ENCODE data around the gene SLFNL1.

Gene SLFNL1

DNA sequence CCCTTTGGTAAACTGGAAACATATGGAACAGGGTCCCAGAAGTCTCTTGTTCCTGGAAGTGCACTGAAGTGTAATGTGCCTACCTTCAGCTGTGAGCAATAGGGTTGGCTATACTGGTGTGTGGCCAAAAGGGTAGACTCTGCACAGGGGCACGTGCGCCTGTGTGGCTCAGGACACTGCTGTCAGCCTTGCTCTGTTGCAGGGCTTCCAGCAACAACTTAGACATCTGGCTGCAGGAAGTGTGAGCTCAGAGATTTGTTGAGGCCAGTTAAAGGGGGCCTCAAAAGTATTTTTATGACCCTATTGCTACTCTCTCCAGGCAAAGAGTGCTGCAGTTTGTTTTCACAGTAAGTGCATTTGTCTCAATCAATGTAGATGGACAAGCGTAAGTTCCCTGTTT is 34.6 kb downstream of the SLFNL1 start:
- Histone ChIP-seq H3K27me3 (ENCODE audit: control insufficient read depth in 1 of 2, insufficient read depth in 1 of 2, low read length in 2 of 2) (no peaks in the 10 kb centered on the region), H4K91ac (ENCODE audit: low read length) (no peak overlapping the region), H2AFZ (ENCODE audit: low read depth, low read length) (no peak overlapping the region), H2BK12ac (ENCODE audit: low read length in 2 of 2) (peak overlapping the region in 1 of 2 experiments; percentile 3), H2BK15ac (ENCODE audit: low read depth, poor library complexity, severe bottlenecking) (no peak overlapping the region), H4K8ac (ENCODE audit: low read length) (peak overlapping the region; percentile 35), H3K4me3 (ENCODE audit: insufficient read depth in 1 of 2, low read depth in 1 of 2, low read length in 2 of 2) (no peak overlapping the region), H3K4ac (ENCODE audit: low read depth in 1 of 2, low read length in 2 of 2) (no peak overlapping the region), H2BK120ac (ENCODE audit: low read depth, low read length) (no peak overlapping the region), H3K14ac (ENCODE audit: low read length in 2 of 2) (no peak overlapping the region), H2AK5ac (ENCODE audit: low read length, severe bottlenecking) (no peak overlapping the region), H3K27ac (ENCODE audit: low read length, poor library complexity, severe bottlenecking) (peak overlapping the region; percentile 48), H3K4me2 (ENCODE audit: low read length, poor library complexity, severe bottlenecking) (no peak overlapping the region), H3K18ac (ENCODE audit: low read depth in 1 of 2, low read length in 2 of 2) (no peak overlapping the region), H3K9me3 (ENCODE audit: control insufficient read depth, low read length) (no peaks in the 10 kb centered on the region), H3K79me1 (replicated peaks; ENCODE audit: low read length, poor library complexity, severe bottlenecking) (peaks cover 26% of the 10 kb centered on the region), H3K4me1 (ENCODE audit: control insufficient read depth, insufficient read depth, low read depth, low read length) (peaks cover 19% of the 10 kb centered on the region), H3K36me3 (ENCODE audit: control insufficient read depth in 1 of 2, insufficient read depth in 2 of 2, low read depth in 1 of 2, low read length in 2 of 2) (peaks cover 16 to 74% of the 10 kb centered on the region in 2 experiments), H2BK5ac (ENCODE audit: low read depth, low read length, poor library complexity, severe bottlenecking) (no peak overlapping the region), H3K23ac (ENCODE audit: low read length in 2 of 2) (peak overlapping the region in 1 of 2 experiments; percentile 14), H3K9ac (ENCODE audit: low read length) (no peak overlapping the region)
- DNase-seq = peak; percentile 44
- 61% methylated on average over 3 of the region's 3 CpGs for WGBS

DNA sequence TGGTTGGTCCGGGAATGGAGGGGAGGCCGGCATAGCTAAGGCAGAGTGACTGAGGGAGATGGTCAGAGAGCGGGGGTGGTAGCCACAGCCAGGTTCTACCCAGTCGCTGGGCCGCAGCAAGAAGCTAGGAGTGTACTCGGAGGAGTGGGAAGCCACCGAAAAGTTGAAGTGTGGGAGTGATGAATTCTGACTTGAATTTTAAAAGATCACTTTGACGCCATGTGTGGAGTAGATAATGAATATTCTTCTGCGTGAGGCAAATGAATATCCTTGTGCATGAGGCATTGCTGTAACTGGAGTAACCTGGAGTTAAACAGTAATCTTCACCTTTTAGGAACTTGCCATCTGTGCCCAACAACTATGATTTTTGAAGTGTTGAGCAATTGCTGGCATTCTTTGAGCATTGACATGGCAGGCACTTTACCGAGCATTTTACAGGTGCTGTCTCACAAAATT is 35.2 kb downstream of the SLFNL1 start:
- 96% methylated on average over 10 of the region's 10 CpGs for WGBS

DNA sequence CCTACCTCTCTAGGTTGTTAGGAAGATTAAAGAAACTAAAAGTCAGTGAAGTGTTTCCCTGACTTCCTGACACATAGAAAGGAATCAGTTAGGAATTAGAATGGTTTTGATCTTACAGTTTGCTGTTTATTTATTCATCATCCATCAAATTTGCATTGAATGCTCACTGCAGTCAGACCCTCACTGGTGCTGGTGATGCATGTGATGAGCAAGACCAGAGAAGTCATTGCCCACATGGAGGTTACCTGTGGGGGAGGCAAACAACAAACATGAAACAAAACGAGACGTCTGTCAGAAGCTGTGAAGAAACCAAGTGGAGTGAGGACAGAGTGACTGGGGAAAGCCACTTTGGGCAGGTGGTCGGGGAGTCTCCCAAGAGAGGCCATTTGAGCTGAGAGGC is 35.6 kb downstream of the SLFNL1 start:
- H3K14ac ChIP-seq (ENCODE audit: low read length in 2 of 2) = peak overlapping the region in 1 of 2 experiments; percentile 61
- H3K36me3 ChIP-seq (ENCODE audit: control insufficient read depth in 1 of 2, insufficient read depth in 2 of 2, low read depth in 1 of 2, low read length in 2 of 2) = peaks cover 14 to 63% of the 10 kb centered on the region in 2 experiments
- no peak overlapping the region for H4K91ac ChIP-seq (ENCODE audit: low read length)
- no peaks in the 10 kb centered on the region for H3K27me3 ChIP-seq (ENCODE audit: control insufficient read depth in 1 of 2, insufficient read depth in 1 of 2, low read length in 2 of 2)
- H2AFZ ChIP-seq (ENCODE audit: low read depth, low read length) = no peak overlapping the region
- H3K18ac ChIP-seq (ENCODE audit: low read depth in 1 of 2, low read length in 2 of 2) = peak overlapping the region in 1 of 2 experiments; percentile 18
- no peak overlapping the region for H2BK5ac ChIP-seq (ENCODE audit: low read depth, low read length, poor library complexity, severe bottlenecking)
- H3K4me3 ChIP-seq (ENCODE audit: insufficient read depth in 1 of 2, low read depth in 1 of 2, low read length in 2 of 2) = no peak overlapping the region
- no peak overlapping the region for H2BK120ac ChIP-seq (ENCODE audit: low read depth, low read length)
- no peaks in the 10 kb centered on the region for H3K9me3 ChIP-seq (ENCODE audit: control insufficient read depth, low read length)
- H4K8ac ChIP-seq (ENCODE audit: low read length) = no peak overlapping the region
- peak overlapping the region in 1 of 2 experiments; percentile 29 for H2BK12ac ChIP-seq (ENCODE audit: low read length in 2 of 2)
- H3K9ac ChIP-seq (ENCODE audit: low read length) = peak overlapping the region; percentile 1
- H3K4me2 ChIP-seq (ENCODE audit: low read length, poor library complexity, severe bottlenecking) = no peak overlapping the region
- no peak overlapping the region for H2BK15ac ChIP-seq (ENCODE audit: low read depth, poor library complexity, severe bottlenecking)
- peak overlapping the region; percentile 37 for H2AK5ac ChIP-seq (ENCODE audit: low read length, severe bottlenecking)
- peaks cover 20% of the 10 kb centered on the region for H3K4me1 ChIP-seq (ENCODE audit: control insufficient read depth, insufficient read depth, low read depth, low read length)
- H3K4ac ChIP-seq (ENCODE audit: low read depth in 1 of 2, low read length in 2 of 2) = no peak overlapping the region
- H3K79me1 ChIP-seq (replicated peaks; ENCODE audit: low read length, poor library complexity, severe bottlenecking) = peaks cover 26% of the 10 kb centered on the region
- 91% methylated on average over 3 of the region's 3 CpGs for WGBS
- no peak overlapping the region for H3K23ac ChIP-seq (ENCODE audit: low read length in 2 of 2)
- DNase-seq = no peak
- no peak overlapping the region for H3K27ac ChIP-seq (ENCODE audit: low read length, poor library complexity, severe bottlenecking)

More for the DNA sequence above, 35.2 kb downstream of the SLFNL1 start:
- Histone ChIP-seq H3K36me3 (ENCODE audit: control insufficient read depth in 1 of 2, insufficient read depth in 2 of 2, low read depth in 1 of 2, low read length in 2 of 2) (peaks cover 14 to 68% of the 10 kb centered on the region in 2 experiments), H2BK5ac (ENCODE audit: low read depth, low read length, poor library complexity, severe bottlenecking) (no peak overlapping the region), H3K4me3 (ENCODE audit: insufficient read depth in 1 of 2, low read depth in 1 of 2, low read length in 2 of 2) (no peak overlapping the region), H3K9ac (ENCODE audit: low read length) (no peak overlapping the region), H3K9me3 (ENCODE audit: control insufficient read depth, low read length) (no peaks in the 10 kb centered on the region), H3K4me2 (ENCODE audit: low read length, poor library complexity, severe bottlenecking) (no peak overlapping the region), H3K23ac (ENCODE audit: low read length in 2 of 2) (no peak overlapping the region), H2AFZ (ENCODE audit: low read depth, low read length) (no peak overlapping the region), H3K14ac (ENCODE audit: low read length in 2 of 2) (peak overlapping the region in 1 of 2 experiments; percentile 61), H2BK15ac (ENCODE audit: low read depth, poor library complexity, severe bottlenecking) (no peak overlapping the region), H3K18ac (ENCODE audit: low read depth in 1 of 2, low read length in 2 of 2) (peak overlapping the region in 1 of 2 experiments; percentile 18), H3K79me1 (replicated peaks; ENCODE audit: low read length, poor library complexity, severe bottlenecking) (peaks cover 26% of the 10 kb centered on the region), H2BK12ac (ENCODE audit: low read length in 2 of 2) (peak overlapping the region in 1 of 2 experiments; percentile 29), H3K27ac (ENCODE audit: low read length, poor library complexity, severe bottlenecking) (peak overlapping the region; percentile 48), H3K27me3 (ENCODE audit: control insufficient read depth in 1 of 2, insufficient read depth in 1 of 2, low read length in 2 of 2) (no peaks in the 10 kb centered on the region), H3K4me1 (ENCODE audit: control insufficient read depth, insufficient read depth, low read depth, low read length) (peaks cover 20% of the 10 kb centered on the region), H3K4ac (ENCODE audit: low read depth in 1 of 2, low read length in 2 of 2) (no peak overlapping the region), H2AK5ac (ENCODE audit: low read length, severe bottlenecking) (peak overlapping the region; percentile 37), H2BK120ac (ENCODE audit: low read depth, low read length) (no peak overlapping the region), H4K91ac (ENCODE audit: low read length) (no peak overlapping the region), H4K8ac (ENCODE audit: low read length) (no peak overlapping the region)
- no peak for DNase-seq

DNA sequence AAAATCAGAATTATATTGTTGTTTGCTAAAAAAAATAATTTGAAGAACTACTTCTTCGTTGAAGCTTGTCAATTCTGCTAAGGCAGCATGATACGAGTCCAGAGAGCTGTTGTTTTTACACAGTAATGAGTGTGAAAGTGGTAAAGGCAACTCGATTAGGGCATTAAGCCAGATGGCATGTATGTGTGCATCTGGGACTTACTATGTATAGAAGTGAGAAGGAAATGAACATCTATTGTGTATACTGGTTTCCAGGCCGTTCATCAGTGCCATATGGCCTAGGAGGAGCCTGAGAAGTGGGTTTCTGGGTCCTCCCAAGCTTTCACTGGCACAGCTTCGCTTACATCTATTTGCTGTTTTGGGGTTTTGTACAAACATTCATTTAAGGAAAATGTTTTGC is 36.4 kb downstream of the SLFNL1 start:
- H4K91ac ChIP-seq (ENCODE audit: low read length) = no peak overlapping the region
- DNase-seq = no peak
- no peak overlapping the region for H3K14ac ChIP-seq (ENCODE audit: low read length in 2 of 2)
- no peak overlapping the region for H2BK12ac ChIP-seq (ENCODE audit: low read length in 2 of 2)
- H2AFZ ChIP-seq (ENCODE audit: low read depth, low read length) = no peak overlapping the region
- no peak overlapping the region for H3K23ac ChIP-seq (ENCODE audit: low read length in 2 of 2)
- peaks cover 23% of the 10 kb centered on the region for H3K4me1 ChIP-seq (ENCODE audit: control insufficient read depth, insufficient read depth, low read depth, low read length)
- WGBS = 94% methylated on average over 5 of the region's 5 CpGs
- H4K8ac ChIP-seq (ENCODE audit: low read length) = no peak overlapping the region
- no peak overlapping the region for H2BK120ac ChIP-seq (ENCODE audit: low read depth, low read length)
- H3K18ac ChIP-seq (ENCODE audit: low read depth in 1 of 2, low read length in 2 of 2) = peak overlapping the region in 1 of 2 experiments; percentile 20
- peaks cover 26% of the 10 kb centered on the region for H3K79me1 ChIP-seq (replicated peaks; ENCODE audit: low read length, poor library complexity, severe bottlenecking)
- H3K4ac ChIP-seq (ENCODE audit: low read depth in 1 of 2, low read length in 2 of 2) = no peak overlapping the region
- no peaks in the 10 kb centered on the region for H3K27me3 ChIP-seq (ENCODE audit: control insufficient read depth in 1 of 2, insufficient read depth in 1 of 2, low read length in 2 of 2)
- peak overlapping the region; percentile 1 for H3K9ac ChIP-seq (ENCODE audit: low read length)
- no peak overlapping the region for H3K4me2 ChIP-seq (ENCODE audit: low read length, poor library complexity, severe bottlenecking)
- no peak overlapping the region for H2BK15ac ChIP-seq (ENCODE audit: low read depth, poor library complexity, severe bottlenecking)
- peaks cover 14 to 56% of the 10 kb centered on the region in 2 experiments for H3K36me3 ChIP-seq (ENCODE audit: control insufficient read depth in 1 of 2, insufficient read depth in 2 of 2, low read depth in 1 of 2, low read length in 2 of 2)
- H2BK5ac ChIP-seq (ENCODE audit: low read depth, low read length, poor library complexity, severe bottlenecking) = no peak overlapping the region
- H3K9me3 ChIP-seq (ENCODE audit: control insufficient read depth, low read length) = no peaks in the 10 kb centered on the region
- no peak overlapping the region for H2AK5ac ChIP-seq (ENCODE audit: low read length, severe bottlenecking)
- no peak overlapping the region for H3K27ac ChIP-seq (ENCODE audit: low read length, poor library complexity, severe bottlenecking)
- no peak overlapping the region for H3K4me3 ChIP-seq (ENCODE audit: insufficient read depth in 1 of 2, low read depth in 1 of 2, low read length in 2 of 2)

Measured in mesenchymal stem cell (in vitro differentiated cells and primary cell).